Germinal center (tissue), 1 donor: Measurements from ENCODE around the gene GNPNAT1.
"Not testable (repeated sequence)": the region's sequence is repeated elsewhere in the genome, so short reads cannot be mapped to it uniquely, and the experiment has no call there.

ENCODE experiments used
- DNase-seq: peaks from one replicate; pipeline ENCODE4 v3.0.0; 2012; ENCODE audit warnings: mixed read lengths, low spot score

The GNPNAT1 gene

GRCh38 chr14:52729585-52729924 is 61.9 kb downstream of the GNPNAT1 start:
- DNase-seq = no peak

GRCh38 chr14:52729035-52729434 is 62.4 kb downstream of the GNPNAT1 start:
- DNase-seq = not testable (repeated sequence)

DNA sequence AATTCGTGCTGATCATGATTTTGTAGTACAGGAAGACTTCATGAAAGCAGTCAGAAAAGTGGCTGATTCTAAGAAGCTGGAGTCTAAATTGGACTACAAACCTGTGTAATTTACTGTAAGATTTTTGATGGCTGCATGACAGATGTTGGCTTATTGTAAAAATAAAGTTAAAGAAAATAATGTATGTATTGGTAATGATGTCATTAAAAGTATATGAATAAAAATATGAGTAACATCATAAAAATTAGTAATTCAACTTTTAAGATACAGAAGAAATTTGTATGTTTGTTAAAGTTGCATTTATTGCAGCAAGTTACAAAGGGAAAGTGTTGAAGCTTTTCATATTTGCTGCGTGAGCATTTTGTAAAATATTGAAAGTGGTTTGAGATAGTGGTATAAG is 63.9 kb downstream of the GNPNAT1 start:
- DNase-seq = not testable (repeated sequence)
